Upper lobe of right lung (tissue), 1 donor: ENCODE data around the gene FHIT. TPM values are rescaled to one million over a fixed set of nuclear protein-coding genes. Genes with fewer than 3 reads are reported as not detected.

ENCODE experiments used
- ATAC-seq: fragments of 200-7000 bp; cut with Tn5 transposase; one replicate; pipeline ENCODE4 v1.9.1; 2020; ENCODE audit warnings: mild to moderate bottlenecking, moderate library complexity
- DNase-seq: peaks from one replicate; pipeline ENCODE4 v3.0.0-alpha.2; 2020
- H3K27ac ChIP-seq: fragments of 200-600 bp; one replicate; pipeline ENCODE4 v1.8.0; 2022
- H3K27me3 ChIP-seq: fragments of 200-600 bp; one replicate; pipeline ENCODE4 v1.8.0; 2022; ENCODE audit warnings: mild to moderate bottlenecking
- H3K36me3 ChIP-seq: fragments of 200-600 bp; one replicate; pipeline ENCODE4 v1.8.0; 2022
- H3K4me1 ChIP-seq: fragments of 200-600 bp; one replicate; pipeline ENCODE4 v1.8.0; 2022
- H3K4me3 ChIP-seq: fragments of 200-600 bp; one replicate; pipeline ENCODE4 v1.8.0; 2022; ENCODE audit warnings: mild to moderate bottlenecking
- H3K9me3 ChIP-seq: fragments of 200-600 bp; one replicate; pipeline ENCODE4 v1.8.0; 2022
- CTCF ChIP-seq: fragments of 200-600 bp; IDR thresholded peaks from one replicate; pipeline ENCODE4 v1.8.0; 2022; ENCODE audit warnings: antibody characterized with exemption
- intact Hi-C: fragments of 100-400 bp; cut with DNase I; formaldehyde crosslinking; loops from one replicate; pipeline ENCODE4 v1.11.0; 2022
- total RNA-seq: library from RNA; stranded (reverse); fragmentation: NEBNext Ultra II Directional; extraction: Animal tissue kit (Norgen Biotek cat#: 25700); gene quantifications from one replicate; pipeline ENCODE4 v1.2.1, GENCODE V29; 2021
- donor health status: DM: no; HTN: yes; CAD: no; lungs with severe emphysema.

The FHIT gene
- total RNA-seq, 1 donor from 2014 or later = 9.6 TPM

- no peak overlapping the region for H3K4me3 ChIP-seq
- H3K27me3 ChIP-seq = no peaks in the 10 kb centered on the region
- no peak overlapping the region for H3K27ac ChIP-seq
- no peaks in the 10 kb centered on the region for H3K4me1 ChIP-seq
- intact Hi-C loops = no loop called here
- H3K9me3 ChIP-seq = no peaks in the 10 kb centered on the region
- ATAC-seq (no peak), DNase-seq (no peak)
- no peaks in the 10 kb centered on the region for H3K36me3 ChIP-seq
- no peak for TF ChIP-seq CTCF
Measured at GRCh38 chr3:60303160-60303559, 948.1 kb downstream of the FHIT start.

GRCh38 chr3:60301142-60301541, 950.1 kb downstream of the FHIT start:
- Histone ChIP-seq H3K4me3 (no peak overlapping the region), H3K27me3 (no peaks in the 10 kb centered on the region), H3K27ac (no peak overlapping the region), H3K36me3 (no peaks in the 10 kb centered on the region), H3K4me1 (no peaks in the 10 kb centered on the region), H3K9me3 (no peaks in the 10 kb centered on the region)
- intact Hi-C loops = no loop called here
- ATAC-seq (no peak), DNase-seq (no peak)
- TF ChIP-seq CTCF = no peak

GRCh38 chr3:60298141-60298540, 953.1 kb downstream of the FHIT start:
- H3K9me3 ChIP-seq = no peaks in the 10 kb centered on the region
- no peak for TF ChIP-seq CTCF
- H3K4me3 ChIP-seq = no peak overlapping the region
- intact Hi-C loops = no loop called here
- H3K4me1 ChIP-seq = no peaks in the 10 kb centered on the region
- no peaks in the 10 kb centered on the region for H3K36me3 ChIP-seq
- no peak overlapping the region for H3K27ac ChIP-seq
- DNase-seq (no peak), ATAC-seq (no peak)
- no peaks in the 10 kb centered on the region for H3K27me3 ChIP-seq

GRCh38 chr3:60294181-60294580, 957.1 kb downstream of the FHIT start:
- Histone ChIP-seq H3K4me3 (no peak overlapping the region), H3K36me3 (no peaks in the 10 kb centered on the region), H3K9me3 (no peaks in the 10 kb centered on the region), H3K4me1 (no peaks in the 10 kb centered on the region), H3K27me3 (no peaks in the 10 kb centered on the region), H3K27ac (no peak overlapping the region)
- DNase-seq = no peak
- no peak for ATAC-seq
- intact Hi-C loops = no loop called here
- no peak for TF ChIP-seq CTCF

- Histone ChIP-seq H3K4me1 (no peaks in the 10 kb centered on the region), H3K27ac (no peak overlapping the region), H3K27me3 (no peaks in the 10 kb centered on the region), H3K9me3 (no peaks in the 10 kb centered on the region), H3K36me3 (no peaks in the 10 kb centered on the region), H3K4me3 (no peak overlapping the region)
- DNase-seq (no peak), ATAC-seq (no peak)
- no peak for TF ChIP-seq CTCF
- intact Hi-C loops = no loop called here
Measured at GRCh38 chr3:60291115-60291514, 960.1 kb downstream of the FHIT start.

DNA sequence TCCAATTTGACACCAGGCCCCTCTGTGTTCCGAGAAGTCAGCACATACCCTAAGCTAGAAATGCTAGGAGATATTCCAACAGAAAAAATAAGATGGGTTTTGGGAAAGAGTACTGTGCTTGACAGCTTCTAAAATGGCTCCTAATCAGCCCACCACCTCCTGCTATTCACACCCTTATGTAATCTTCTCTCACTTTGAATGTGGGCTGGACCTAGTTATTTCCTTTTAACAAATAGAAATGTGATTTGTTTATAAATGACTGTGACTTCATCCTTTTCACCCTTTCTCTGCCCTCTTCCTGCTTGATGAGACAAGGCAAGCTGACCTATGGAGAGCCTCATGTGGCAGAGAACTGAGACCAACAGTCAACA, 961.1 kb downstream of the FHIT start:
- Histone ChIP-seq H3K27ac (no peak overlapping the region), H3K4me3 (no peak overlapping the region), H3K36me3 (no peaks in the 10 kb centered on the region), H3K4me1 (no peaks in the 10 kb centered on the region), H3K27me3 (no peaks in the 10 kb centered on the region), H3K9me3 (no peaks in the 10 kb centered on the region)
- TF ChIP-seq CTCF = no peak
- DNase-seq (no peak), ATAC-seq (no peak)
- intact Hi-C loops = no loop called here
